ENCODE measurements around the gene SHLD1. TPM values are rescaled to one million over a fixed set of nuclear protein-coding genes. Genes with fewer than 3 reads are reported as not detected.

SHLD1 gene
- total RNA-seq, 1 donor from 2014 or later, result 7.1 TPM

DNA sequence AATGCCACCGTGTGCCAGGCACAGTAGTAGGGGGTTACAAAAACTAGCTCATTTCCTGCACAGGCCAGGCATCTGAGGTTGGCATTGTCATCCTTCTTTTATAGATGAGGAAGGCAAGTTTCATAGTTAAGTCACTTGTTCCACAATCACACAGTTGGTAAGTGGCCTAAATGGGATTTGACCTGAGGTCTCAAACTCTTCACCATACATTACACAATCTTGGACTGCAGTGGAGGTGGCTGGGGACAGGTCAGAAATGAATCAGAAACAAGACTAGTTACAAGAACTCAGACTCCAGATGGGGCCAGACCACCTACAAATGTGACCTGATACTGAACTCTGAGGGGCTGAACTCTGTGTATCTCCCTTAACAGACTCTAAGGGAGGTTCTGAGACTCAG is 150.7 kb downstream of the SHLD1 start:
- no peaks in the 10 kb centered on the region for H3K27me3 Mint-ChIP-seq (ENCODE audit: unreplicated experiment)

GRCh38 chr20:5908981-5909380 is 158.8 kb downstream of the SHLD1 start:
- TF ChIP-seq, protein P1, sequence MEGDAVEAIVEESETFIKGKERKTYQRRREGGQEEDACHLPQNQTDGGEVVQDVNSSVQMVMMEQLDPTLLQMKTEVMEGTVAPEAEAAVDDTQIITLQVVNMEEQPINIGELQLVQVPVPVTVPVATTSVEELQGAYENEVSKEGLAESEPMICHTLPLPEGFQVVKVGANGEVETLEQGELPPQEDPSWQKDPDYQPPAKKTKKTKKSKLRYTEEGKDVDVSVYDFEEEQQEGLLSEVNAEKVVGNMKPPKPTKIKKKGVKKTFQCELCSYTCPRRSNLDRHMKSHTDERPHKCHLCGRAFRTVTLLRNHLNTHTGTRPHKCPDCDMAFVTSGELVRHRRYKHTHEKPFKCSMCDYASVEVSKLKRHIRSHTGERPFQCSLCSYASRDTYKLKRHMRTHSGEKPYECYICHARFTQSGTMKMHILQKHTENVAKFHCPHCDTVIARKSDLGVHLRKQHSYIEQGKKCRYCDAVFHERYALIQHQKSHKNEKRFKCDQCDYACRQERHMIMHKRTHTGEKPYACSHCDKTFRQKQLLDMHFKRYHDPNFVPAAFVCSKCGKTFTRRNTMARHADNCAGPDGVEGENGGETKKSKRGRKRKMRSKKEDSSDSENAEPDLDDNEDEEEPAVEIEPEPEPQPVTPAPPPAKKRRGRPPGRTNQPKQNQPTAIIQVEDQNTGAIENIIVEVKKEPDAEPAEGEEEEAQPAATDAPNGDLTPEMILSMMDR (IDR thresholded peaks at IDR 0.05; ENCODE audit: unreplicated experiment), result no peak
- peaks cover 5% of the 10 kb centered on the region for H3K4me1 Mint-ChIP-seq (ENCODE audit: unreplicated experiment)
- DNase-seq (ENCODE audit: low spot score), result no peak
- no peak overlapping the region for H3K4me3 Mint-ChIP-seq (ENCODE audit: unreplicated experiment)
- H3K27ac Mint-ChIP-seq (ENCODE audit: unreplicated experiment), result no peak overlapping the region
- H3K36me3 Mint-ChIP-seq (ENCODE audit: low read depth, unreplicated experiment), result no peaks in the 10 kb centered on the region
- no peaks in the 10 kb centered on the region for H3K9me3 Mint-ChIP-seq (ENCODE audit: unreplicated experiment)
- peaks cover 4% of the 10 kb centered on the region for H3K27me3 Mint-ChIP-seq (ENCODE audit: unreplicated experiment)

More for the DNA sequence above, 150.7 kb downstream of the SHLD1 start:
- DNase-seq (ENCODE audit: low spot score), result no peak
- no peaks in the 10 kb centered on the region for H3K9me3 Mint-ChIP-seq (ENCODE audit: unreplicated experiment)
- no peak overlapping the region for H3K27ac Mint-ChIP-seq (ENCODE audit: unreplicated experiment)
- TF ChIP-seq, protein P1 (IDR thresholded peaks at IDR 0.05; ENCODE audit: unreplicated experiment), result no peak
- H3K4me3 Mint-ChIP-seq (ENCODE audit: unreplicated experiment), result no peak overlapping the region
- no peaks in the 10 kb centered on the region for H3K36me3 Mint-ChIP-seq (ENCODE audit: low read depth, unreplicated experiment)
- no peaks in the 10 kb centered on the region for H3K4me1 Mint-ChIP-seq (ENCODE audit: unreplicated experiment)

DNA sequence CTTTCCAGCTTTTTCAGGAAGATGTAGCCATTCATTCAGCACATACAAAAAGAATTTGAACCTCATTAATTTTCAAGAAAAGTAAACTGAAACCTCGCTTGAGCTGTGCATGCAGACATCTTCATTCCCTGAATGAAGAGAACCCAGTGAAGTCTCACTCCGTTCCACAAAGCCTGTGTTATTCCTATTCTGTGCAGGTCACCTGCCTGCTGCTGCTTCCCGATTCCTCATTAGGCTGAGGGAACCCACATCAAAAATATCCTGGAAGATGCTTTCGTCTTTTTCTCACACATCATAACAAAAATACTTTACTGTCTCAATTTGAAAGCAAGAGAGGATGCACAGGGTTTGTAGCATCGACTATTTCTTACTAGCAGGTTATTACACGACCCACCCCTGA is 160.0 kb downstream of the SHLD1 start:
- DNase-seq (ENCODE audit: low spot score), result no peak
- no peaks in the 10 kb centered on the region for H3K9me3 Mint-ChIP-seq (ENCODE audit: unreplicated experiment)
- H3K4me1 Mint-ChIP-seq (ENCODE audit: unreplicated experiment), result peaks cover 5% of the 10 kb centered on the region
- H3K4me3 Mint-ChIP-seq (ENCODE audit: unreplicated experiment), result no peak overlapping the region
- no peaks in the 10 kb centered on the region for H3K36me3 Mint-ChIP-seq (ENCODE audit: low read depth, unreplicated experiment)
- peaks cover 4% of the 10 kb centered on the region for H3K27me3 Mint-ChIP-seq (ENCODE audit: unreplicated experiment)
- no peak overlapping the region for H3K27ac Mint-ChIP-seq (ENCODE audit: unreplicated experiment)
- TF ChIP-seq, protein P1 (IDR thresholded peaks at IDR 0.05; ENCODE audit: unreplicated experiment), result no peak

- no peak for DNase-seq (ENCODE audit: low spot score)
- Mint-ChIP-seq H3K9me3 (ENCODE audit: unreplicated experiment) (no peaks in the 10 kb centered on the region), H3K27ac (ENCODE audit: unreplicated experiment) (no peak overlapping the region), H3K27me3 (ENCODE audit: unreplicated experiment) (peaks cover 4% of the 10 kb centered on the region), H3K36me3 (ENCODE audit: low read depth, unreplicated experiment) (no peaks in the 10 kb centered on the region), H3K4me3 (ENCODE audit: unreplicated experiment) (no peak overlapping the region), H3K4me1 (ENCODE audit: unreplicated experiment) (peaks cover 5% of the 10 kb centered on the region)
- TF ChIP-seq, protein P1 (IDR thresholded peaks at IDR 0.05; ENCODE audit: unreplicated experiment), result no peak
These were observed 163.0 kb downstream of the SHLD1 start for GRCh38 chr20:5913166-5913565.

Other genes starting within 250 kb of the SHLD1 start
- 51.0 TPM for gene GPCPD1, start 139.4 kb upstream of the SHLD1 start, total RNA-seq (ENCODE audit: unreplicated experiment)
- gene CHGB, start 161.1 kb downstream of the SHLD1 start, total RNA-seq (ENCODE audit: unreplicated experiment), result 0.72 TPM
- 11.8 TPM for gene TRMT6, start 200.1 kb downstream of the SHLD1 start, total RNA-seq (ENCODE audit: unreplicated experiment)
- gene MCM8, start 200.3 kb downstream of the SHLD1 start, total RNA-seq (ENCODE audit: unreplicated experiment), result 8.2 TPM